GM15510 (cell line): ENCODE data around the gene GPR101.

Experiments used
- POLR2A ChIP-seq: IDR thresholded peaks from 3 replicates; pipeline ENCODE4 v1.6.1; 2011; ENCODE audit warnings: borderline replicate concordance; ENCODE audit not compliant: insufficient read length; ENCODE audit errors: extremely low read depth

Gene GPR101, protein sequence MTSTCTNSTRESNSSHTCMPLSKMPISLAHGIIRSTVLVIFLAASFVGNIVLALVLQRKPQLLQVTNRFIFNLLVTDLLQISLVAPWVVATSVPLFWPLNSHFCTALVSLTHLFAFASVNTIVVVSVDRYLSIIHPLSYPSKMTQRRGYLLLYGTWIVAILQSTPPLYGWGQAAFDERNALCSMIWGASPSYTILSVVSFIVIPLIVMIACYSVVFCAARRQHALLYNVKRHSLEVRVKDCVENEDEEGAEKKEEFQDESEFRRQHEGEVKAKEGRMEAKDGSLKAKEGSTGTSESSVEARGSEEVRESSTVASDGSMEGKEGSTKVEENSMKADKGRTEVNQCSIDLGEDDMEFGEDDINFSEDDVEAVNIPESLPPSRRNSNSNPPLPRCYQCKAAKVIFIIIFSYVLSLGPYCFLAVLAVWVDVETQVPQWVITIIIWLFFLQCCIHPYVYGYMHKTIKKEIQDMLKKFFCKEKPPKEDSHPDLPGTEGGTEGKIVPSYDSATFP

DNA sequence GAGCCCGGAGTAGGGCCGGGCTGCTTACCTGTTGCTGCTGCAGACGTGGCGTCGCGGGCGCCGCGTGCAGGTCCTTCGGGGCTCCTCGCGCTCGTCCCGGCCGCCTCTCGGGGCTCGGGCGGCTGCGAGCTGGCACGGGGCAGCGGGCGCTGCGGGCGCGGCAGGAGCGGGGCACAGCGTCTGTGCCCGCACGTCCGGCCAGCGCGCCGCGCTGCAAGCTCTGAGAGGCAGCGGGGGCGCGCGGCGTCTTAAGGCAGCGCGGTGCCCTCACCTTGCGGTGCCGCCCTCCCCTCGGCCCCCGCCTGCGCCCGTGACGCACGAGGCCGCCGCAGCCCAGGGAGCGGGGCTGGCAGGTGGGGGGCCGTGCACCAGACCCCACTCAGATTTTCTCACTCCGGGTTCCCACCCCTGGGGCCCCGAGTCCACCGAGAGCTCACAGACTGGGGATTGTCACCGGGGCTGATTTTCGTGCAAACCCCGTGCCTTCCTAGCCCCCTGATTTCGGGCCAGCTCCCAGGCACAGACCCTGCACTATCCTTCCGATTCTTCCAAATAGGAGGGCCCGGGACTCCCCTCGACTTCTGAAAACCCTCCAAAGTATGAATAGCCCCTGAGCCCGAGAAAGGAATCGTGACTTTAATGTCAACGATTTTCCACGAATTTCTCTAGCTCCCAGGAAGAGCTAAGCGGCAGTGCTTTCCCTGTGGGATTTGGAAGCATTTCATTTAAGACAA is at the start of gene GPR101:
Gene GPR101, minus strand, starts transcription at position 222 of the 734 bp plus-strand sequence. CDS start 2,321 bp downstream, outside the sequence.
- no peak for TF ChIP-seq POLR2A

DNA sequence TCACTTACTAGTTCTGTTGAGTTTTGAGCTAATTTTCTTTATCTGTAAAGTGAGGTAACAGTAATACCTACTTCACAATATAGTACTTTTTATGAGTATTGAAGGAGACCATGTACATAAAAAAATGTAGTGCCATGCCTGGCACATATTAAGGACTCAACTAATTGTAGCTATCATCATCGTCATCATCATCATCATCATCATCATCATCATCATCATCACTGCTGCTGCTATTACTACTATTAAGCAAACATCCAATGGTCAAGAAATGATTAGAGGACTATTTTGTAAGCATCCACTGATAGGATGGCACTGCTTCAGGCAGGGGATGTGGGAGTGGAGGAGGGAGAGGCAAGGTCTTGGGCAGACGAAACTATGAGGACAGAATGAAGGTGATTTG is 47.4 kb upstream of the GPR101 start:
- no peak for TF ChIP-seq POLR2A

DNA sequence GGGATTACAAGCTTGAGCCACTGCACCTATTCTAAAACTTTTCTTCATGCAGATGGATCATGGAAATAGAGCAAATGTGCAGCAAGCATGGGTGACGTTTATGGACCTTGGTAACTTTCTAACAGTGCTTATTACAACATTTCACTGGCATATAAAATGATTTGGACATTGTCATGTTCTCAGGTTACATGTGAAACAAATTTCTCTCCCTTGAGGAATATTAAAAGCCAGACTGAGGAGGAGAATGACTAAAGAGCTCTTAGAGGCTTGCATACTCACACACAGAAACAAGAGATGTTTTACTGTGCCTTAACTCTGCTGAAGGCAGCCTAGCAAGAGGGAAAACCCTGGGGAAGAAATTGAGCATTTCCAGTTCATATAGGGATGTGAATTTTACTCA is 38.6 kb upstream of the GPR101 start:
- TF ChIP-seq POLR2A: no peak

DNA sequence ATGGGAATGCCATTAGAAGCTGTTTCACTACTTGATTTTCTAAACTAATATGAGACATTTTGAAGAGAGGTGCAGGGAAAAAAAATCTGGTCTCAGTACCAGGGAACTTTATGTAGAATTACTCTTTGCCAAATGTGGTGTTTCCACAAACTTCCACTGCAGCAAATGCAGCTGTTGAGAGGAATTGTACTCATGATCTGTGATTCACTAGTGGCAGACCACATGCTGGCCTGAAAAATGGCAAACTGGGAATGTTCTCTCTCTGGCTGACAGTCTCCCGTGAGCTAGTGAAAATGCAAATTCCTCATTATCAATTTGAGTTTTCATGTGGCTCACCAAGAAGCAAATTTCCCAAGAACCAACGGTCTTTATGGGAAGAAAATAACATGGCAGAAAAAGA is 37.8 kb upstream of the GPR101 start:
- no peak for TF ChIP-seq POLR2A

DNA sequence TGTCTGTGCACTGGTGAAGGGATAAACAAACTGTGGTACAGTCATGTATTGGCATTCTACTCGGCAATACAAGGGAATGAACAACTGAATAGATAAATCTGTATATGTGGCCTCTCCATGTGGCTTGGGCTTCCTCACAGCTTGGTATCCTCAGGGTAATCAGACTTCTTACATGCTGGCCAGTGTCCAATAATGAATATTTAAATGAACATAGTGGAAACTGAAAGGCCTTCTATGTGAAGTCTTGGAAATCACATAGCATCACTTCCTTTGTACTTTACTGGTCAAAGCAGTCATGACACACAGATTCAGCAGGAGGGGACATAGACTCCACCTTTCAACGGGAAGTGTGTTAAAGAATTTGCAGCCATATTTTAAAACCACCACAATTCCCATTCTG is 33.4 kb upstream of the GPR101 start:
- no peak for TF ChIP-seq POLR2A

DNA sequence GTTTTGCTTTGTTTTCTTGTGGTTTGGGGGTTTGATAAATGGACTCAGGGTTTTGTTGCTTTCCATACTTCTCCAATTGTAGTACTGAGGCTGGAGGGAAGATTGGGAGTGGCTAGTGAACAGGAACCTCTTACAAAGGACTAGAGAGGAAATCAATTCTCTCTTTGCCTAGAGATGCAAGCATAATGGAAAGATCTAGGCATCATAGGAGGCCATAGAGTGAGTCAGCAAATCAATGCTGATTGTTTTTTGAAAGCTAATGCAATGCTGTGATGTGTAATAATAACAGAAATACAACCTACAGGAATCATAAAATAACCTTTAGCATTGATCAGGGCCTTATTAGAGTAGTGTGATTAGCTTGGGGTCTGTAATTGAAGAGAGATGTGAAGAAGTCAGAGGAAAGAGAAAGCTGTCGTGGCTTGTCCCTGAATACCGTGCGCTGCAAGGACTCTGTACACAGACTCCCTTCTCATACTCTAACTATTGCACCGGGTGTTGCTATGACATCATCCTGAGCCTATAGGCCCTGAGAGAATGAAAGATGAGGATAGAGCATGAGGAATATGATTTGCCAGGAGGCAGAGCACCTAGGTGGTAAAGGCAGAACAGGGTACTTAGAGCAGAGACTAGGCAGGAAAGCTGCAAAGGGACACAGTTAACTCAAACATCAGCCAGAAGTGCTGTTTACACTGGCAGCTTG is 29.3 kb upstream of the GPR101 start:
- TF ChIP-seq POLR2A: no peak

DNA sequence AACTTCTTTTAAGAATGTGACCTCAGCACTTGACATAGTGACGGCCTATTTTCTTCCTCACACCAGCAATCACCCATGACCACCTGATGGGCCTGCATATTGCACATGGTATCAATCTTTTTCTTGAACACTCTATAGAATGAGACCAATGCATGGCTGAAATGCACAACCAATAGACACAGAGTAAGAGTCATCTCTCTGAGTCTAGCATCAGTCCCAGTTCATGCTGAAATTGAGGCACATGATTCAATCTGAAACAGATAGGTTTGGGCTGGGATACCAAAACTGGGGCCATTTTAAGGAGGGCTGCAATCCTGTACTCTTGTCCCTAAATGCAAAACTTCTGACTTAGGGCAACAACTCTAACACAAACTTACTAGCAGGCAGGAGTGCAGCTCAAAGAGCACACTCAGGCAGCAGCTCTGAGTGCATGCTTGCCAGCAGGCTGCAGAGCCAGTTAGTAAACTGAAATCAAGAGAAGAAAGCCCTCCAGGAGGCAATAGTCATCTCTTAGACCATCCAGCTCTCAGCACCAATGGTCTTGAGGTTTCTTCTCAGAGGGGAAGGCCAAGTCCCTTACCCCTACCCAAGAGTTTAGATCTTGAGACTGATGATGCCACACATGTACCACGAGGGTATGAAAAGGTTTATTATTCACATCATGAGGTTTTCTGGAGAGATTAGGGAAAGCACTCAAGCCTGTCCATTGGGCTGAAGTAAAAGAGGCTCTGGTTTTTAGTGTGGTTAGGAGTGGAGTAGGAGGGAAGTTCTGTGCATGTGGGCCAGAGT is 24.7 kb upstream of the GPR101 start:
- no peak for TF ChIP-seq POLR2A

DNA sequence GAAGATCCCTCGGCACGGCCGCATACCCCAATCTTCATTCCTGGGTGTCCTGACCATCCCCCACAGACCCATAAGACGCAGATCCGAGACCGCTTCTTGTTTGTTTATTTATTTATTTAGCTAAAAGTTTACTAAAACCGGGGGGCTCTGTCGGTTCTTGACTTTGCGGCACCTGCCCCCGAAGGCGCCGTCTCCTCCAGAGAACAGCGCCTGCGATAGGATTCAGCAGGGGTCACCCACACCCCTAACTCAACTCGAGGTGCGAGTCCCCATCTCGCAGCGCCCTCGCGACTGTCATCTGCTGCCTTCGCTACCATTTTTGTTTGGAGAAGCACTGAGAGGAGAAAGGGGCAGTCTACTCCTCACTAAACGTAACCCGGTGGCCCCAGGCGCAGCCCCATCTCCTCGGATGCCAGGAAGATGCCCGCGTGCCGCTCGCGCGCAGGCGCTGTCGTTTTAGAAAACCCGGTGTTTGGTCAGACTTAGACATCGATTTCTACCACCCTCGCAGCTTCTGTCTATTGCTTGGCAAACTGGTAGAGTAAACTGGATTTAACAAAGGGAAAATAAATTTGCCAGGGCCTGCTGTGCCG is 18.9 kb upstream of the GPR101 start:
- no peak for TF ChIP-seq POLR2A

DNA sequence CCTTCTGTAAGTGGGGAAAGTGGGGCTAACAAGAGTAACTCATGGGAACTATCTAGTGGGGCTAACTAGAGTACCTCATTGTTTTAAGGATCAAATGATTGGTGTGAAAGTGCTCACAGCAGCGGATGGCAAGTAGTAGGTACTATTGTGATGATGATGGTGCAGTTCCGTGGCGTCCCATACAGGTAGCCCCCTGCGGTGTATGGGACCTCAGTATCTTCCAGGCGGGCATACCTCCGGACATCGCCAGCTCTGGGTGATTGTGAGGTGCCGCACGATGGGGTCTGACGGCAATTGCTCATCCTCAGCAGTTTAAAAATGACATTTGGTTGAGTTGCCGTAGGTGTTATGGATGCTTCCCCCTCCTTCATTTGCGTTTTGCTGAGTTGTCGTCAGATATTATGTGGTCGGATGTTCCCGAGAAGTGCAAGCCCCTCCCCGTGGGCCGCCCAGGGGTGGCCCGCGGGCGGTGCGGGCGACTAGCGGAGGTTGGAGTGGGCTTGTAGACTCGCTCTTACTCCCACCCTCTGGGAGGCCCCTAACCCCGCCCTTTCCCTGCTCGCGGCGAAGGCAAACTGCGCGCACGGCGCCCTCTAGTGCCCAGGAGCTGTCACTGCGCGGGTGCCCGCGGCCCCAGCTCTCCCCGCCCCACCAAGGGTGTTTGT is 18.3 kb upstream of the GPR101 start:
- no peak for TF ChIP-seq POLR2A

DNA sequence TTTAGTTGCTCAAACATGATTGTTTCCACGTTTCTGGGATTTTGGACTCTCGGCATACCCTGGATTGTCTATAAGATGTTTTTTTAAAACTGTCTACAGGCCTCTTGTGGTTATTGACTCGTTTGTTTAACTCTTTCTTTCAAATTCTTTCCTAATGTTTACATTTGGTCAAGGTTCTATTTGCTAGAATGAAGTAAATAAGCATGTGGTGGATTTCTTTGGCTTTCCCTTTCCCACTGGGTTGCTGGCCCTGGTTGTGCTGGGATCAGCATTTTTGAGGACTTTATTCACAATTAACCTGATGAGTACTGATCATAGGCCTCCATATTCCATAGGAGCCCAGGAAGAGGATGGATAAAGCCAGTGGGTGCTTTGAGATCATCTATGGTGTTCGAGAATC is 11.1 kb upstream of the GPR101 start:
- TF ChIP-seq POLR2A: no peak

DNA sequence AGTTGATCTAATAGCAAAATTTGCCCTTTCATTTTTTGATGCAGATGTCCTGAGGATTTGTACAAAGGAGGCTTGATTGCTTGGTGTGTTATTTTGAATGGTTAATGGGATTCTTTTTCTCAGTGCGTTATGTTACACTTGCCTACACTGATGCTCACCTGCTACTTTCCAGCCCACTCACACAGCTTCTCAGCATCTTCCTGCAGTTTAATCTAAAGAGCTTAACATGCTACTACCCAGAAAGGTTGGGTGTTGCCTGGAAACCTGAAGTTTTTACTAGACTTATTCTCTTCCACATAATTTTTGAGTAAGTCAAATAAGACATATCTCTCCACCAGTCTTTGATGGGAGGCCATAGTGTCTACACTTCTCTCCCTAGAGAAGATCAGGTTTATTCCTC is 9.9 kb upstream of the GPR101 start:
- no peak for TF ChIP-seq POLR2A

DNA sequence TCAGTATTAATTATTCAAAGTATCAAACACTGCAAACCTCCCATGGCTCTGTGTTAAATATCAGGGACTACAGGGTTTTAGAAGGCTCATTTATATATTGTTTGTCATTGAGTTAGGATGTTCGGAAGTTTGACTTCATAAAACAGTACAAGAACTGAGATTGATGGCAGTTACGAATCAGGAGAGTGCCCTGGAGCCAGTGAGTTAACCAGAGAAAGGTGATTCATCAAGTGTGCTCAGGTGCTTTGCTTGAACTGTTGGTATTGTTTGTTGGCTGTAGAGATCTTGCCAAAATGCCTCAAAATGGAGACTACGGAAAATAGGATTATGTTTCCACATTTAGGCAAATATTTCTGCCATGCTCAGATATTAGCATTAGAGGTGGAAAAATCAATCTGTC is 7.5 kb upstream of the GPR101 start:
- no peak for TF ChIP-seq POLR2A

DNA sequence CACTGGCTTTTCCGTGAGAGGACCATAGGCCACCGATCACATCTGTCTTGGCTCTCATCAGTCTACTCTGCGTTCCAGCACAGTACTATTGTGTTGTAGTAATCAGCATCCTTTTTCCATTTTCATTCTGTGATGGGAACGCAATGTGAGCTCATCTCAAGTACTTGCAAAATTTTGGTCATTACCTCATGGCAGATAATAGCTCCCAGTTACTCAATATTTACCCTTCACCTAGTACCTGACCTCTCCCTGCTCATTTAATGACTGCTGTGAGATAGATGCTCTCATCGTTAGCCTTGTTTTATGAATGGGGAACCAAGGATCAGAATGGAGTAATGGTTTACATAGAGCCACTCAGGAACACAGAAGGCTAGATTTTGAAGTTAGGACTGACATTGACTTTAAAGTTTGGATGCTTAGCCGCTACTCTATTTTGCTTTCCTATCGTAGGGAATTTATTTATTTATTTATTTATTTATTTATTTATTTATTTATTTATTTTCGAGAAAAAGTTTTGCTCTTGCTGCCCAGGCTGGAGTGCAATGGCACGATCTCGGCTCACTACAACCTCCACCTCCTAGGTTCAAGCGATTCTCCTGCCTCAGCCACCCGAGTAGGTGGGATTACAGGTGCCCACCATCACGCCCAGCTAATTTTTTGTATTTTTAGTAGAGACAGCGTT is 6.5 kb upstream of the GPR101 start:
- TF ChIP-seq POLR2A: no peak

DNA sequence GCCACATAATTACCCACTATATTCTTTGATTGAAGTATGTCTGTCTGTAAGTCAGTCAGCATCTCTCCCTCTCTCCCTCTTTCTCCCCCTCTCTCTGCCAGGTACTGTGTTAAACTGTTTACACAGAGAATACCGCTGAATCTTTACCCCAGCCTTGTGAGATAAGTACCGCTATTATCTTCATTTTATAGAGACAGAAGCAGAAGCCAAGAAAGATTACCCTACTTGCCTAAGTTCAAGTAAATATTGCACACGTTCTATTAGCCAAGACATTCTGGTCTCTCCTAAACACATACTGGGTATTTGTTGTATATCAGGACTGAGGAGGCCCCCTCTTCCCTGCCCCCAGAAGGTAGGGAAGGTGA is 695 bp upstream of the GPR101 start:
- TF ChIP-seq POLR2A: no peak
